LNCAP (cell line): Measurements from ENCODE around the gene BIN1.

Experiments
- TF ChIP-seq, protein P1 (sequence below): fragments of 450-650 bp; IDR thresholded peaks from 2 replicates; pipeline ENCODE4 v1.5.1; 2017; ENCODE audit warnings: mild to moderate bottlenecking

The BIN1 gene

DNA sequence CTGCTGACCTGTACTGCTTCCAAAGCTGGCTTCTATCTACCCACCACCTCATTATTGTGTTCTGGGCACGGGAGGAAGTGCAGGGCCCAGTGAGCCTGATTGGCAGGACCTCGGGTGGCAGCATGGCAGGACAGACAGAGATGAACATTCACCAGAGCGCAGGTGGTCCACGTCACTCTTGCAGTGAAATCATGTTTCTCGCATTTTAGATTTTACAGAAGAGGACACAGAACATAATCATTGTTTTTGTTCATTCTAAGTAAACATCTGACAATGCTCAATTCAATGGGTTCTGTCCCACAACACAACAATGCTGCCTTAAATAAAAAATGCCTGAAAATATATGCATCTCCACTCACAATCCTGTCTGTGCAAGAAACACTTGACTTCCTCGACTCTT lies 11.5 kb upstream of the BIN1 start:
- TF ChIP-seq, protein P1, sequence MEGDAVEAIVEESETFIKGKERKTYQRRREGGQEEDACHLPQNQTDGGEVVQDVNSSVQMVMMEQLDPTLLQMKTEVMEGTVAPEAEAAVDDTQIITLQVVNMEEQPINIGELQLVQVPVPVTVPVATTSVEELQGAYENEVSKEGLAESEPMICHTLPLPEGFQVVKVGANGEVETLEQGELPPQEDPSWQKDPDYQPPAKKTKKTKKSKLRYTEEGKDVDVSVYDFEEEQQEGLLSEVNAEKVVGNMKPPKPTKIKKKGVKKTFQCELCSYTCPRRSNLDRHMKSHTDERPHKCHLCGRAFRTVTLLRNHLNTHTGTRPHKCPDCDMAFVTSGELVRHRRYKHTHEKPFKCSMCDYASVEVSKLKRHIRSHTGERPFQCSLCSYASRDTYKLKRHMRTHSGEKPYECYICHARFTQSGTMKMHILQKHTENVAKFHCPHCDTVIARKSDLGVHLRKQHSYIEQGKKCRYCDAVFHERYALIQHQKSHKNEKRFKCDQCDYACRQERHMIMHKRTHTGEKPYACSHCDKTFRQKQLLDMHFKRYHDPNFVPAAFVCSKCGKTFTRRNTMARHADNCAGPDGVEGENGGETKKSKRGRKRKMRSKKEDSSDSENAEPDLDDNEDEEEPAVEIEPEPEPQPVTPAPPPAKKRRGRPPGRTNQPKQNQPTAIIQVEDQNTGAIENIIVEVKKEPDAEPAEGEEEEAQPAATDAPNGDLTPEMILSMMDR: no peak

- TF ChIP-seq, protein P1: no peak
Observed at GRCh38 chr2:127118038-127118437, 11.1 kb upstream of the BIN1 start.

GRCh38 chr2:127117603-127118002 lies 10.6 kb upstream of the BIN1 start:
- TF ChIP-seq, protein P1: no peak

DNA sequence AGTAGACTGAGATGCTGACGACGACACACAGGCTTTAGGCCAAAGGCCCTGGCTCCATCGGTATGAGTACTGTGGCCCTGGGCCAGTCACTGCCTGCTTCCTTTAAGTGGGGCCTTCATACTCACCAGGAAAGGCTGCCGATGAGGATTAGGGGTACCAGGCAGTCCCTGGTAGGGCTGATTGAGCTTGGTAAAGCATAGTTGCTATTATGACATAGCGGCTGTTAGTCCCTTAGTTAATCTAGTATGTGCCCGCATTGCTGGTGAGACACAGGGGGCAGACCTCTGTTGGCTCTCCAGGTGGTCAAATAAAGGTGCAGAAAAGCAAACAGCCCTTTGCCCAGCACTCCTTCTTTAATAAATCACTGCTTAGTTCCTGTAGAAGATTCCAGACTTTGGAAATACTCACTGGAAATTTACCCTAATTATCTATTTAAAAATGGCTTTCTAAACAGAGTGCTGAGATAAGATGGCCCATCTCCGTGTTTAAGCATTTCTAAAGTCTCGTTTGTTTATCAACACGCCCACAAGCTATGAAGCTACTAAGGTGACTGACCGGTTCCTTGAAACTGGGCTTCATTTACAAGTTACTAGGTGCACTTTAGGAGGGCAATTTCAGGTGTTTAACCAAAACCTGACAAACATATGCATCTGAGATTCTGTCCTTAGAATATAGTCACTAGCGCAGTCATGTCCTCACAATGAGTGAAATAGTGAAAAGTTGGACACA lies 8.7 kb upstream of the BIN1 start:
- TF ChIP-seq, protein P1: no peak

- TF ChIP-seq, protein P1: no peak
Observed at GRCh38 chr2:127110985-127111384, 4.0 kb upstream of the BIN1 start.

DNA sequence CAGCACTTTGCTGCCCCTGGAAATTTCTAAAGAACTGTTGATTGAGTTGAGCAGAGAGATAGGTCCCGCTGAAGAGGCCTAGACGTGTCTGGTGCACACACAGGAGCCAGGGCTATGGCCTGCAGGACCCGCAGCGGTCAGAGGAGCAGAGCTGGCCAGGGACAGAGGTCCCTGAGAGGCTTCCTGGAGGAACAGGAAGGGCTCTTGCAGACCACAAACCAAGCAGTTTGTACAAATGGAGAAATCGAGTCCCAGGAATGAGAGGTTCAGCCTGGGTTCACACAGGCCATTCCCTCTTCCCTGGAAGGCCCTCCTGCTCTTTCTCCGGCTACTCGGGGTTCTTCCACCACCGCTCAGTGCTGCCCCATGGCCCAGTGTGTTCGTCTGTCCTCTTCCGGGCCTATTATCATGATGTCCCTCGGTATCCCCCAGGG lies 1.2 kb upstream of the BIN1 start:
- TF ChIP-seq, protein P1: no peak

DNA sequence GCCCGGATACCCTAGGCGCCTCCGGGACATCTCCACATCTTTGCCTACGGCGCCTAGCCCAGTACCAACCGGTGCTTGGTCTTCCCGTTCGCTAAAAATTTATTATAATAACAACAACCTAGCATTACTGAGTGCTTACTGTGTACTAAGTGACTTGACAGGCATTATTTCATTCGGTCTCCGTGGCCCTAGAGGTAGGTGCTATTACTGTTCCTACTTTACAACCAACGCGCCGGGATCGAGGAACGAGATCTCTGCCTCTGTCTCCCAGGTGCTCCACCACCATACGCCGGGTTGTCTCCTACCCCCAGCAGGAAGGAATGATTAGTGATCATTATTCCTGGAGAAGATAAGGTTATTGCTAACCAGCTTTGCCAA lies 657 bp upstream of the BIN1 start:
- TF ChIP-seq, protein P1: no peak
